Osteocyte (in vitro differentiated cells): ENCODE data around the gene ACKR3. TPM values are rescaled to one million over a fixed set of nuclear protein-coding genes. Genes with fewer than 3 reads are reported as not detected.
A peak's percentile ranks its signal among the peaks of the same experiment; 100 is the strongest.

Experiments used
- DNase-seq: peaks from one replicate; pipeline ENCODE4 v3.0.0; 2021; ENCODE audit warnings: mixed read lengths; ENCODE audit not compliant: unreplicated experiment; ENCODE audit errors: extremely low spot score
- H3K27ac Mint-ChIP-seq: one replicate; pipeline ENCODE4 v1.8.0; 2021; ENCODE audit warnings: mild to moderate bottlenecking, mixed read lengths; ENCODE audit not compliant: unreplicated experiment
- H3K27me3 Mint-ChIP-seq: one replicate; pipeline ENCODE4 v1.8.0; 2021; ENCODE audit warnings: mixed read lengths; ENCODE audit not compliant: unreplicated experiment
- H3K36me3 Mint-ChIP-seq: one replicate; pipeline ENCODE4 v1.8.0; 2021; ENCODE audit warnings: mixed read lengths; ENCODE audit not compliant: unreplicated experiment
- H3K4me1 Mint-ChIP-seq: one replicate; pipeline ENCODE4 v1.8.0; 2021; ENCODE audit warnings: mixed read lengths; ENCODE audit not compliant: unreplicated experiment
- H3K4me3 Mint-ChIP-seq: one replicate; pipeline ENCODE4 v1.8.0; 2021; ENCODE audit warnings: mild to moderate bottlenecking, moderate library complexity, mixed read lengths; ENCODE audit not compliant: unreplicated experiment
- H3K9me3 Mint-ChIP-seq: one replicate; pipeline ENCODE4 v1.8.0; 2021; ENCODE audit warnings: mixed read lengths; ENCODE audit not compliant: unreplicated experiment
- total RNA-seq: library from RNA; stranded (reverse); gene quantifications from 2 replicates; pipeline ENCODE4 v1.2.1, GENCODE V29; 2021
- TF ChIP-seq, protein P1 (sequence below): fragments of 200-600 bp; sonication (generic); IDR thresholded peaks from 2 replicates; pipeline ENCODE4 v1.5.0; 2021; ENCODE audit warnings: antibody characterized with exemption, mild to moderate bottlenecking, moderate library complexity

Gene ACKR3
- total RNA-seq, 1 donor from 2014 or later = 36.9 TPM

DNA sequence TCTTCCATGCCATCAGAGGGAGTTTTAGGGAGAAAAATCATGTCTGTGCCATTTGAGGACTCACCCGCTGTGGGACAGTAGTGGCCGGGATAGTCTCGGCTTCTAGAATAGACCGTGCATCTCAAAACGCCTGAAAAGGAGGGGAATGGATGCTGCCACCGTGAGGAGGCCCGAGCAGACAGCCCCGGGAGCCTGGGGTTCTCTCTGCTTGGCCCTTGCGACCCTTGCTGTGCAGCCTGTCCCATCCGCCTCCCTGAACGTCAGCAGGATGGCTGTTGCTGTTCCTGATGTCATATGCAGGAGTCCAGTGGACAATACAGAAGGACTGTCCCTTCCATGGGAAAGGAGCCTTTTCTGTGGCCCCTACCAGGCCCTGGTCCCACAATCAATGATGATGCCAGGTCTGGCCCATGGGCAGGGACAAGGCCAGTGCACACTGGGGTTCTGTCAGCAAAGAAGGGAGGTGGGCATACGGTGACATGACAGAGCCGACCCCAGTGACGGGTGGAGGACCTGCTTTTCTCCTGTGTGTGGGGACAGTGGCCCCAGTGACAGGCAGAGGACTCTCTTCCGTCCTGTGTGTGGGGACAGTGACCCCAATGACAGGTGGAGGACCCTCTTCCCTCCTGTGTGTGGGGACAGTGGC, 58.8 kb downstream of the ACKR3 start:
- DNase-seq = no peak
- H3K9me3 Mint-ChIP-seq = no peaks in the 10 kb centered on the region
- TF ChIP-seq, protein P1, sequence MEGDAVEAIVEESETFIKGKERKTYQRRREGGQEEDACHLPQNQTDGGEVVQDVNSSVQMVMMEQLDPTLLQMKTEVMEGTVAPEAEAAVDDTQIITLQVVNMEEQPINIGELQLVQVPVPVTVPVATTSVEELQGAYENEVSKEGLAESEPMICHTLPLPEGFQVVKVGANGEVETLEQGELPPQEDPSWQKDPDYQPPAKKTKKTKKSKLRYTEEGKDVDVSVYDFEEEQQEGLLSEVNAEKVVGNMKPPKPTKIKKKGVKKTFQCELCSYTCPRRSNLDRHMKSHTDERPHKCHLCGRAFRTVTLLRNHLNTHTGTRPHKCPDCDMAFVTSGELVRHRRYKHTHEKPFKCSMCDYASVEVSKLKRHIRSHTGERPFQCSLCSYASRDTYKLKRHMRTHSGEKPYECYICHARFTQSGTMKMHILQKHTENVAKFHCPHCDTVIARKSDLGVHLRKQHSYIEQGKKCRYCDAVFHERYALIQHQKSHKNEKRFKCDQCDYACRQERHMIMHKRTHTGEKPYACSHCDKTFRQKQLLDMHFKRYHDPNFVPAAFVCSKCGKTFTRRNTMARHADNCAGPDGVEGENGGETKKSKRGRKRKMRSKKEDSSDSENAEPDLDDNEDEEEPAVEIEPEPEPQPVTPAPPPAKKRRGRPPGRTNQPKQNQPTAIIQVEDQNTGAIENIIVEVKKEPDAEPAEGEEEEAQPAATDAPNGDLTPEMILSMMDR = no peak
- no peaks in the 10 kb centered on the region for H3K4me1 Mint-ChIP-seq
- H3K4me3 Mint-ChIP-seq = no peak overlapping the region
- no peaks in the 10 kb centered on the region for H3K36me3 Mint-ChIP-seq
- H3K27me3 Mint-ChIP-seq = peaks cover 21% of the 10 kb centered on the region
- no peak overlapping the region for H3K27ac Mint-ChIP-seq

DNA sequence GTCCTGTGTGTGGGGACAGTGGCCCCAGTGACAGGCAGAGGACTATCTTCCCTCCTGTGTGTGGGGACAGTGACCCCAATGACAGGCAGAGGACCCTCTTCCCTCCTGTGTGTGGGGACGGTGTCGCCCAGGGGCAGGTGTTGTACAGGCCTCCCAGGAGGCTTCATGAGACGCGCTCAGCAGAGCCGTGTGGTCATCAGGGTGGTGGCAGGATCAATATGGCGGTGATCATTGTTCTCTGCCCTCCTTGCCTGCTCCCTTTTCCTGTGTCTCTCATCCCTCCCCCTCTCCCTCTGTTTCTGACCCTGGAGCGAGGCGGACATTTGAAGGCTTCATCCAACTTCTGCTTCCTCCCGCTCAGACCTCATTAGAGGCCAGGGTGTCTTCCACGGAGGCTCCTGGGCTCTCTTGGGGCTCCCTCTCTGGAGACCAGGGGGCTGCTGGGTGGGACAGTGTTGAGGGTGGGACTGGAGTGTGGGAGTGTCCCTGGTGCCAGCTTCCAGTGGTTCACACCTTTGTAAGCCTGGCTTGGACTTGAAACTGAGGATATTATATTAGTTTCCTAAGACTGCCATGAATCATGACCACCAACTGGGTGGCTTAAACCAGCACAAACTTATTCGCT, 59.5 kb downstream of the ACKR3 start:
- Mint-ChIP-seq H3K36me3 (no peaks in the 10 kb centered on the region), H3K9me3 (no peaks in the 10 kb centered on the region), H3K27ac (no peak overlapping the region), H3K27me3 (peaks cover 23% of the 10 kb centered on the region), H3K4me3 (no peak overlapping the region), H3K4me1 (no peaks in the 10 kb centered on the region)
- DNase-seq = no peak
- TF ChIP-seq, protein P1 = no peak

DNA sequence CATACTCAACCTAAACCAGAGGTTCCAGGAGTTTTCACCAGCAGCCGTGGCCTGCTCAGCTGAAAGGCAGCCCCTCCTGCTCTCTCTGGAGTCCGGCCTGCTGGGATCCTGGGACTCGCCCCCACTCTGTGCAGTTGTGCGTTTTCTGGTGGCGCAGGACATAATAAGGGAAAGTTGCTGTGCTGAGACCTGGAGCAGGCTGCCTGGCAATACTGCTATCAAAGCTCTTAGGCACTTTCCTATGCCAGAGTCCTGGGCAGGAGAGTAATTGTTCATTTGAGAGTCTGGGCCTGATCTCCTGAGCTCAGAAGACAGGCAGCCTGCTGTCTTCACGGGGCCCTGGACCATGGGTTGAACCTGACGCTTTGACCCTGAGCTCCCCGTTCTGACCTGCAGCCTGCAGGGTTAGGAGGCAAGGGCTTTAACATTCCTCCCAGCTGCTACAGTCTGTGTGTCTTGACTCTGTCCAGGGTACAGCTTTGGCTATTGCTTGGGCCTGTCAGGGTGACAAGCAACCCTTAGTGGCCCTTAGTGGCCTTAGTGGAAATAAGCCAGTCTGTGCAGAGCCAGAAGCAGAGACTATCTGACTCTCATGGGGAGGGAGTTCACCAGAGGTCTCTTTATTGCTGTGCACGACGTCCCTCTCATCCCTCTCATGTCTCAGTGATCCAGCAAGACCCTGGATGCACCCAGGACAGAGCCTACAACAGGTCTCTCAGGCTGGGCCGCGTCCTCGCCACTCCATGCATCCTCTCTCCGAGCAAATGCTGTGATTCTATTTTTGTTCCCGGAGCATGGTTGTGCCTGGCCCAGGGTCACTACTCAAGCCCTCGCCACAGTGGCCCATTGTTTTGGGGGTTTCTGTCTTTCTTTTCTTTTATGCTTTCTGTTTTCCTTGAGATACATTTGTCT, 60.6 kb downstream of the ACKR3 start:
- TF ChIP-seq, protein P1 = no peak
- peak; percentile 57 for DNase-seq
- Mint-ChIP-seq H3K27me3 (peaks cover 26% of the 10 kb centered on the region), H3K9me3 (no peaks in the 10 kb centered on the region), H3K4me1 (no peaks in the 10 kb centered on the region), H3K4me3 (no peak overlapping the region), H3K36me3 (no peaks in the 10 kb centered on the region), H3K27ac (no peak overlapping the region)

DNA sequence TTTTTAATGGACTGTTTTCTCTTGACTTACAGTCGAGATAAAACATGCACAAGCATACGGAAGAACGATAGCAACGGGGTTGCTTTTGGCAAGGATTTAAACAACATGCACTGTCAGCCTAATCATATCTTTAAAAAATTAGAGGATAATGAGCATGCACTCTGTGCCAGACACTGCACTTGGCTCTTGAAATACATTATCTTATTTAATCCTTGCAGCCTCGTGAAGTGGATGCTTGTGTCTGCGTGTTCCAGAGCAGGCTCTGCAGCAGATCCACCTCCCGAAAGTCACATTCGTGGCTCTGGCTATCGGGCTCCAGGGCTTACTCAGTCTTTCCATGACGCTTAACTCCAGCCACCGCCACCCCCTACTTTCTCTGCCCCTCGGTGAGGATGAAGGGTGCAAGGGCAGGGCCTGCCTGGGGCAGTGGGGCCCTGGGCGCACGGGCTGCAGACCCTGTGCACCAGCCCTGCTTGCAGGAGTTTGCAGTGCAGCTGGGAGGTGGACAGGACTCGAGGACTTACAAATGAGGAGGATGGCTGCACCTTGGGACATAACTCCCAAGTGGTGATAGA, 61.7 kb downstream of the ACKR3 start:
- DNase-seq = peak; percentile 80
- Mint-ChIP-seq H3K27ac (no peak overlapping the region), H3K9me3 (no peaks in the 10 kb centered on the region), H3K4me3 (no peak overlapping the region), H3K27me3 (peaks cover 22% of the 10 kb centered on the region), H3K36me3 (no peaks in the 10 kb centered on the region), H3K4me1 (no peaks in the 10 kb centered on the region)
- TF ChIP-seq, protein P1 = no peak
